GM12873 (cell line): ENCODE results near the gene TWF2.

ENCODE experiments used
- TF ChIP-seq, protein P1 (sequence below): IDR thresholded peaks from 2 replicates; pipeline ENCODE4 v1.5.1; 2012; ENCODE audit warnings: low read depth, mild to moderate bottlenecking, moderate library complexity, low read length, control low read depth; ENCODE audit not compliant: insufficient read depth; ENCODE audit errors: missing control alignments

The TWF2 gene

GRCh38 chr3:52234516-52235447 lies 4.2 kb downstream of the TWF2 start:
- TF ChIP-seq, protein P1, sequence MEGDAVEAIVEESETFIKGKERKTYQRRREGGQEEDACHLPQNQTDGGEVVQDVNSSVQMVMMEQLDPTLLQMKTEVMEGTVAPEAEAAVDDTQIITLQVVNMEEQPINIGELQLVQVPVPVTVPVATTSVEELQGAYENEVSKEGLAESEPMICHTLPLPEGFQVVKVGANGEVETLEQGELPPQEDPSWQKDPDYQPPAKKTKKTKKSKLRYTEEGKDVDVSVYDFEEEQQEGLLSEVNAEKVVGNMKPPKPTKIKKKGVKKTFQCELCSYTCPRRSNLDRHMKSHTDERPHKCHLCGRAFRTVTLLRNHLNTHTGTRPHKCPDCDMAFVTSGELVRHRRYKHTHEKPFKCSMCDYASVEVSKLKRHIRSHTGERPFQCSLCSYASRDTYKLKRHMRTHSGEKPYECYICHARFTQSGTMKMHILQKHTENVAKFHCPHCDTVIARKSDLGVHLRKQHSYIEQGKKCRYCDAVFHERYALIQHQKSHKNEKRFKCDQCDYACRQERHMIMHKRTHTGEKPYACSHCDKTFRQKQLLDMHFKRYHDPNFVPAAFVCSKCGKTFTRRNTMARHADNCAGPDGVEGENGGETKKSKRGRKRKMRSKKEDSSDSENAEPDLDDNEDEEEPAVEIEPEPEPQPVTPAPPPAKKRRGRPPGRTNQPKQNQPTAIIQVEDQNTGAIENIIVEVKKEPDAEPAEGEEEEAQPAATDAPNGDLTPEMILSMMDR: peak; percentile 5

- TF ChIP-seq, protein P1: no peak
Observed at GRCh38 chr3:52233968-52234367, 5.0 kb downstream of the TWF2 start.

- TF ChIP-seq, protein P1: no peak
Observed at GRCh38 chr3:52233108-52233591, 5.8 kb downstream of the TWF2 start.

DNA sequence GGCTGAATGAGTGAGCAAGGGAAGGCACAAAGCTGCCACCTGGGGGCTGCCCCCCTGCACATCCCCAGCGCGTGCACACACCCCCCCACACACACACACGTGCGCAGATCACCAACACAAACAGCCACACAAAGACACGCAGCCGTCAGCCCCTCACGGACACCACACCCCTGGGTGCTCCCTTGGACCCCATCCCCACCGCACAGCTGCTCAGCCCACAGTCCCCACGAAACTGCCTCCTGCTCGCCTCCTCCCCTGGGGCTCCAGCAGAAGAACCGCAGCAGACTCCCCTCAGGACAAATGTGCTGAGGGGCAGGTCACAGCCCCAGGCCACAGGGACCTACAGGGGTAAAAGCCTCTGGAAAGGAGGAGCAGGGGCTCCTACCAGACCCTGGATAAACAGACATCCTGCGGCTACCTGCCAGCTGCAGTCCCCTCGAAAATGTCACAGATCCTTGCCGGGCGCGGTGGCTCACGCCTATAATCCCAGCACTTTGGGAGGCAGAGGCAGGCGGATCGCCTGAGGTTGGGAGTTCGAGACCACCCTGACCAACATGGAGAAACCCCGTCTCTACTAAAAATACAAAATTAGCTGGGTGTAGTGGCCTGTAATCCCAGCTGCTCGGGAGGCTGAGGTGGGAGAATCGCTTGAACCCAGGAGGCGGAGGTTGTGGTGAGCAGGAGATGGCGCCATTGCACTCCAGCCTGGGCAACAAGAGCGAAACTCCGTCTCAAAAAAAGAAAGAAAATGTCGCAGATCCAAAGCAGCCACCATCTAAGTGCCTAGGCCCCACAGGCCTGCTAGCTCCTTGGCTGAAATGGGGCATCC lies 6.5 kb downstream of the TWF2 start:
- TF ChIP-seq, protein P1: no peak

DNA sequence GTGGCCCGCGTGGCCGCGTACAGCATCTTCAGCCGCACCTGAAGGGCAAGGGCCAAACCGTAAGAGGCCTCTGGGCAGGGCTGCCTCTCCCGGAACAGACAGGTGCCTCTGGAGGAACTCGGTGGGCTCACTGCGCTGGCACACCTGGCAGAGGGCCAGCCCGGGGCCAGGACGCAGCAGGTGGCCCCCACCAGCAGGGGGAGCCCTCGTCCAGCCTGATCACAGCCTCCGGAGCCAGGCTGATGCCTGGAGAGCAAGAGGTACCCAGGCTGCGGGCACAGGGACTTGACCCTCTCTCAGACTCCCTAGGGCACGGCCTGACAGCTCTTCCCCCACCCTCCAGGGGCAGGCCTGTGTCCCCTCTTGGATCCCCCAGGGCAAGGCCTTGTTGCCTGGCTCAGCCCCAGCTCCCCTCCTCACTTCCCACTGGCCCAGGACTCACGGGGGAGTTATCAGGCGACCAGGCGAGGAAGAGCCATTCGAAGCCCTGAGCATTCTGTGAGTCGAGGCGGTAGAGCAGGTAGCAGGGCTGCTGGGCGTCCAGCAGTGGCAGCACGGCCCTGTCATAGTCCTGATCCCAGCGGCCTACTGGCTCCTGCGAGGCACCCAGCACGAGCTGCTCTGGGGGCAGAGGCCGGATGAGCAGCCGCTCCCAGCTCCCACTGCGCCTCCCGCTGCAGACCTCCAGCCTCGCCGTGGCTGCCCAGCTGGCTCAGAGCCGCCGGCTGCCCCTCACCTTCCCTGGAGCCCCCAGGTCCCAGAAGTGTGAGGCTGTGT lies 7.3 kb downstream of the TWF2 start:
- TF ChIP-seq, protein P1: peak; percentile 98

- TF ChIP-seq, protein P1: no peak
Observed at GRCh38 chr3:52230889-52231499, 8.0 kb downstream of the TWF2 start.
